ENCODE measurements around the gene PRKAR1B.
A peak's percentile ranks its signal among the peaks of the same experiment; 100 is the strongest.

Gene PRKAR1B

DNA sequence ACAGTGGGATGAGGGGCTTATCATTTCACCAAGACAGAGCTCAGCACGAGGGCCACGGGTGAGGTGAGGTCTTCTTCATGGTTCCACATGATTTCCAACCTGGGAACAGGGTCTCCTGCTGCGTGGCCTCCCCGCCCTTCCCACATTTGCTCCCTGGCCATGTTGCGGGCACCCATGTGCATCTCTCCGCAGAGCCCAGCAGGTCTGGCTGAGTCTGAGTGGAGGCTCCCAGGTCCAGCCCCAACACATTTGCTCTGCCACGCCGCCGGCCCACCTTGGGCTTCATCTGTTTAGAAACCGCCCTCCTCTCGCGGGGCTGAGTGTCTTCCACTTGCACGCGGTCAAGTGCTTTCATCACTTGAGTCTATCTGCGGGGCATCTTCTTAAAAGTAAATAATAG, 14.8 kb upstream of the PRKAR1B start:
- H3K4me1 ChIP-seq (ENCODE audit: insufficient read depth, poor library complexity, severe bottlenecking), result no peaks in the 10 kb centered on the region
- no peaks in the 10 kb centered on the region for H3K27me3 ChIP-seq (ENCODE audit: insufficient read depth, poor library complexity, severe bottlenecking)
- no peaks in the 10 kb centered on the region for H3K9me3 ChIP-seq (ENCODE audit: severe bottlenecking)
- peaks cover 40% of the 10 kb centered on the region for H3K36me3 ChIP-seq (ENCODE audit: low read depth)
- ATAC-seq (ENCODE audit: low read depth), result no peak
- TF ChIP-seq, protein P1, sequence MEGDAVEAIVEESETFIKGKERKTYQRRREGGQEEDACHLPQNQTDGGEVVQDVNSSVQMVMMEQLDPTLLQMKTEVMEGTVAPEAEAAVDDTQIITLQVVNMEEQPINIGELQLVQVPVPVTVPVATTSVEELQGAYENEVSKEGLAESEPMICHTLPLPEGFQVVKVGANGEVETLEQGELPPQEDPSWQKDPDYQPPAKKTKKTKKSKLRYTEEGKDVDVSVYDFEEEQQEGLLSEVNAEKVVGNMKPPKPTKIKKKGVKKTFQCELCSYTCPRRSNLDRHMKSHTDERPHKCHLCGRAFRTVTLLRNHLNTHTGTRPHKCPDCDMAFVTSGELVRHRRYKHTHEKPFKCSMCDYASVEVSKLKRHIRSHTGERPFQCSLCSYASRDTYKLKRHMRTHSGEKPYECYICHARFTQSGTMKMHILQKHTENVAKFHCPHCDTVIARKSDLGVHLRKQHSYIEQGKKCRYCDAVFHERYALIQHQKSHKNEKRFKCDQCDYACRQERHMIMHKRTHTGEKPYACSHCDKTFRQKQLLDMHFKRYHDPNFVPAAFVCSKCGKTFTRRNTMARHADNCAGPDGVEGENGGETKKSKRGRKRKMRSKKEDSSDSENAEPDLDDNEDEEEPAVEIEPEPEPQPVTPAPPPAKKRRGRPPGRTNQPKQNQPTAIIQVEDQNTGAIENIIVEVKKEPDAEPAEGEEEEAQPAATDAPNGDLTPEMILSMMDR (IDR thresholded peaks at IDR 0.05; ENCODE audit: poor library complexity, severe bottlenecking), result no peak
- no peak overlapping the region for H3K27ac ChIP-seq (ENCODE audit: poor library complexity, severe bottlenecking)
- H3K4me3 ChIP-seq (ENCODE audit: severe bottlenecking), result no peak overlapping the region
- peak; percentile 52 for DNase-seq (ENCODE audit: low spot score)

DNA sequence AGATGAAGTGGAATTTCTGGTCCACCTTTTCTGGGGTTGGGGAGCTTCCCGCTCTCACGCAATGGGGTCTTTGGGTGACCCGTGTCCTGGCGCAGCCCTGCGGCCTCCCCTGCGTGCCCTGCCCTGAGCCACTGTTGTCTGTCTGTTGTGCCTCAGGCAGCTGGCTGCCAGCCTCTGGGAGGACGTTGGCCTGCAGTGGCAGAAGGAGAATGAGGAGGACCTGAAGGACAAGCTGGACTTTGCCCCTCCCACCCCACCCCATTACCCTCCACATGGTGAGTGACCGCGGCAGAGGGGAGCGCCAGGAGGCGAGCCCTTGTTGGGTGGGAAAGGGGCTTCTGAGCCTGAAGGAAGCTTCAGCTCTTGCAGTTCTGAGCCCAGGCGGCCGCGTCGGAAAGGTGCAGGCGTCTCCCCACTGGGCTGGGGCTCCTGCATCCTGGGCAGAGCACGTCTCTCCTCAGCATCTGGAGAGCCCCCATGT, 14.2 kb upstream of the PRKAR1B start:
- Histone ChIP-seq H3K4me1 (ENCODE audit: insufficient read depth, poor library complexity, severe bottlenecking) (no peaks in the 10 kb centered on the region), H3K27me3 (ENCODE audit: insufficient read depth, poor library complexity, severe bottlenecking) (no peaks in the 10 kb centered on the region), H3K9me3 (ENCODE audit: severe bottlenecking) (no peaks in the 10 kb centered on the region), H3K27ac (ENCODE audit: poor library complexity, severe bottlenecking) (no peak overlapping the region), H3K4me3 (ENCODE audit: severe bottlenecking) (no peak overlapping the region), H3K36me3 (ENCODE audit: low read depth) (peaks cover 42% of the 10 kb centered on the region)
- TF ChIP-seq, protein P1 (IDR thresholded peaks at IDR 0.05; ENCODE audit: poor library complexity, severe bottlenecking), result no peak
- DNase-seq (ENCODE audit: low spot score) (peak; percentile 50), ATAC-seq (ENCODE audit: low read depth) (no peak)

DNA sequence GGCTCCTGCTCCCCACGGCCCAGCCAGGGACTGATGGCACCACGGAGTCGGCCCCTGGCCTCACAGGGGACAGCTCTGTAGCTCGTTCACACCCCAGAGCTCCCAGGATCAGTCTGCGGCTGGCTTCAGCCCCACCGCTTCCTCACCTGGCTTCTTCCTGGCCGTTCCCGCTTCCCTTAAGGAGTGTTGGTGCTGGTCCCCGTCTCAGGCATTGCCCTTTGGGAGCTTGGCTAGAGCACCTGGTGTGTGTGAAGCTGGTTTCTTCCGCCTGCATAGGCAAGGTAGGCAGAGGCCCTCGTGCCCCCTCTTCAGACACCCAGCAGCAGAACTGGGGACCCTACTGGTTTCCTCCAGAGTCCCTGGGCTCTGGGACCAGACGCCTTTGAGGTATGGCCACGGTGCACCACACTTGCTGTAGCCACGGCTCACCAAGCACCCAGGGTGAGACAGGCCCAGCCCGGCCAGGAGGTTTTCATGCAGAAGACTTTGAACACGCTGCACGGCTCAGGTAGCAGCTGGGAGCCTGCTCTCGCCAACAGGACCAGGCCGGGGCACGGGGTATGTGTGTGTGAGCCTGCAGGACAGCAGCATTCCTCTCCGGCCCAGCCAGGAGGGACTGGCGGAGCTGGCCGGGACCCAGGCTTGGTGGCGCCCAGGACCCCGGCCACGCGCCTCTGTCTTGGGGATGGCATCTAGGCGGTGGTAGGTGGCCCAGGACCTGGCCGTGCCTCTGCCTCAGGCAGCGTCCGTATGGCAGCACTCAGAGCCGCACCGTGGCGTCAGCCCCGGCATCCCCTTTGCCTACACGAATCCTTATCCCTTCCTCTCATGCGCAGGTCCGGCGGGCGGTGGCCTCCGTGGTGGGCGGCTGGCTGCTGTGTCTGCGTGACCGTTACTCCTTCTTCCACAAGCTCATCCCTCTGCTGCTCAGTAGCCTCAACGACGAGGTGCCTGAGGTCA, 13.2 kb upstream of the PRKAR1B start:
- no peaks in the 10 kb centered on the region for H3K27me3 ChIP-seq (ENCODE audit: insufficient read depth, poor library complexity, severe bottlenecking)
- no peak overlapping the region for H3K27ac ChIP-seq (ENCODE audit: poor library complexity, severe bottlenecking)
- no peak overlapping the region for H3K4me3 ChIP-seq (ENCODE audit: severe bottlenecking)
- peaks cover 41% of the 10 kb centered on the region for H3K36me3 ChIP-seq (ENCODE audit: low read depth)
- TF ChIP-seq, protein P1 (IDR thresholded peaks at IDR 0.05; ENCODE audit: poor library complexity, severe bottlenecking), result no peak
- ATAC-seq (ENCODE audit: low read depth) (no peak), DNase-seq (ENCODE audit: low spot score) (peak; percentile 61)
- no peaks in the 10 kb centered on the region for H3K4me1 ChIP-seq (ENCODE audit: insufficient read depth, poor library complexity, severe bottlenecking)
- no peaks in the 10 kb centered on the region for H3K9me3 ChIP-seq (ENCODE audit: severe bottlenecking)

DNA sequence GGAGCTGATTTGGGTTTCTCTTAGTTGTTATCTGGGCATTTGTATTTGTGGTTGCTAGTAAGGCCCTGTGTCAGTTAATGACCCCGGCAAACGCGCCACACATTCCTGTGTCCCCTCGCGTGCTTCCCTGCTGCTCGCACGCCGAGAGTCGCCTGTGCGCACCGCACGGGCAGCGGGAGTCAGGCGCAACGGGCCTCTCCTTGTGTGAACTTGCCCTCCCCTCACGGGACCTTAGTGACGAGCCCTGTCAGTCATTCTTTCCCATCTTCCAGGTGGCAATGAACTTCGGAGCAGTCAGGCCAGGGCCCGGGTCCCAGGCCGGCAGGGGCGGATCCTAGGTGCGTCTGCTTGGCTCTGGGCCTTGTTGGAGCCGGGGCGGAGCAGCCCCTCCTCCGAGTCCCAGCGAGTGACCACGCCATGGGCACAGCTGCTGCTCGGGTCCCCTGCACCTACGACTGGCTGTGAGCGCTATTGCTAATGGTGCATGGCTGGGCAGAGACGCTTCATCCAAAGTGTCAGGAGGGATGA, 12.4 kb upstream of the PRKAR1B start:
- no peak overlapping the region for H3K27ac ChIP-seq (ENCODE audit: poor library complexity, severe bottlenecking)
- H3K9me3 ChIP-seq (ENCODE audit: severe bottlenecking), result peaks cover under 1% of the 10 kb centered on the region
- H3K4me3 ChIP-seq (ENCODE audit: severe bottlenecking), result no peak overlapping the region
- ATAC-seq (ENCODE audit: low read depth) (no peak), DNase-seq (ENCODE audit: low spot score) (peak; percentile 48)
- peaks cover 36% of the 10 kb centered on the region for H3K36me3 ChIP-seq (ENCODE audit: low read depth)
- no peaks in the 10 kb centered on the region for H3K4me1 ChIP-seq (ENCODE audit: insufficient read depth, poor library complexity, severe bottlenecking)
- TF ChIP-seq, protein P1 (IDR thresholded peaks at IDR 0.05; ENCODE audit: poor library complexity, severe bottlenecking), result no peak
- H3K27me3 ChIP-seq (ENCODE audit: insufficient read depth, poor library complexity, severe bottlenecking), result no peaks in the 10 kb centered on the region

Measured in RWPE2 (cell line).